SKM-1 (cell line): Measurements from ENCODE around the gene LAMA1.
A peak's percentile ranks its signal among the peaks of the same experiment; 100 is the strongest.
"Not testable (repeated sequence)": the region's sequence is repeated elsewhere in the genome, so short reads cannot be mapped to it uniquely, and the experiment has no call there.

ENCODE experiments used
- DNase-seq: peaks from one replicate; lab custom pipeline; 2025; ENCODE audit not compliant: unreplicated experiment; lab: John Stamatoyannopoulos, UW

Gene LAMA1

DNA sequence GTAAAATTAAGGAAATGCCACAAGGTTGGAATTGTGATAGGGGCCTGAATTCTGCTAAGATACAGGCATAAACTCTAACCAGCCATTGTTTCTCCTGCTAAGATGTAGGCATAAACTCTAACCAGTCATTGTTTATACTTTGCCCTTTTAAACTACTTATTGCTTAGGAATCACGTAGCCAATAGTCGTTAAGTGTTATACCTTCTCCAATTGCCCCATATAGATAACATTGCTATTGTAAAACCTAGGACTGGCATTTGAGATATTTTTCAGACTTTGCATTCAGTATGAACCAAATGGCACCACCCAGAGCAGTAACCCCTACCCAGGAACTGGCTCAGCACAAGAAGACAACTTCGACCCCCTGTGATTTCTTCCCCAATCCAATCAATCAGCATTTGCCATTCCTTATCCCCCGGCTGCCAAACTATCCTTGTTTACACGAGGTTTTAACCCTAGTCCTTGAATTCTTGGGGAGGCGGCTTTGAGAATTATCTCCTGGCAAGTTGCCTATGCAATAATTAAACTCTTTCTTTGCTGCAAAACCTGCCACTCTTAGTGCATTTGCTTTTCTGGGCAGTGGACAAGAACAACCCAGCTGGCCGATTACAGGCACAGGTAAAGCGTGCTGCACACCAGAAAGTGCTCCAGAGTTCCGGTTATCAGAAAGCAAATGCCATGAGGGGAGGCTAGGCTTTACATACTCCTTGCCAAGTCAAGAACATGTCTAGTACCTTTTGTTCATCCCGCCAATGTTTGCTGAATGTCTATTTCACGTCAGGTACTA lies 167.6 kb downstream of the LAMA1 start:
- no peak for DNase-seq

DNA sequence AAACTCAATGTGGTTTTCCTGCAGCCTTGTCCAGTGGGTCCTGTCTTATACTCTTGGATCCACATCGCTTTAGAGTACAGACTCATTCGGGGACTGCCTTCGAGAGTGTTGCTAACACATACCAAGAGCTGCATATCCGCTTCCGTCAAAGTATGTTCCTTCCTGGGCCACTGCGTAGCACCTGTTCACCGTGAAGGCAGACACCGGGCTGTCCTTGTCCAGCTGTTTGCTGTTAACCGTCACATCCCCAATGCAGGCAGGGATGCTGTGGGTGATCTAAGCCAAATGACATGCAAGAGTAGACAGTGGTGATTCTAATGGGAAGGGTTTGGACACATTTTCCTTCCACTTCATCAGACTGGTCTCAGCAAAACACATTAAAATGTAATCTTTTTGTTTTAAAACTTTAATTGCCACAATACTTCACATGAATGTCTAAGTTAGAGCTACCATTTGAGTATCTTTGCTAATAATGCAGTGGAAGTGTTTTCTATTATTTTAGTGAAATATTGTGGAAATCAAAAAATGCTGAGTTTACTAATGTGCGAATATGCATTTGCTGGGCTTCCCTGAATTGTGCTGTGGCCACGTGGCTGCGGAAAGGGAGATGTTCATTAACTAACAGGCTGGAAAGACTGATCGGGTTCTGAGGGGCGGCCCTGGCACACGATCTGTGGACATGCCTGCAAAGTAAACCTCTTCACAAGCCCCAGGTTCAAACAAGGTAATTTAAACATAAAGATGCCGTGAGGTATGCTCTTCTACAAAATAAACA lies 169.1 kb downstream of the LAMA1 start:
- DNase-seq = no peak

DNA sequence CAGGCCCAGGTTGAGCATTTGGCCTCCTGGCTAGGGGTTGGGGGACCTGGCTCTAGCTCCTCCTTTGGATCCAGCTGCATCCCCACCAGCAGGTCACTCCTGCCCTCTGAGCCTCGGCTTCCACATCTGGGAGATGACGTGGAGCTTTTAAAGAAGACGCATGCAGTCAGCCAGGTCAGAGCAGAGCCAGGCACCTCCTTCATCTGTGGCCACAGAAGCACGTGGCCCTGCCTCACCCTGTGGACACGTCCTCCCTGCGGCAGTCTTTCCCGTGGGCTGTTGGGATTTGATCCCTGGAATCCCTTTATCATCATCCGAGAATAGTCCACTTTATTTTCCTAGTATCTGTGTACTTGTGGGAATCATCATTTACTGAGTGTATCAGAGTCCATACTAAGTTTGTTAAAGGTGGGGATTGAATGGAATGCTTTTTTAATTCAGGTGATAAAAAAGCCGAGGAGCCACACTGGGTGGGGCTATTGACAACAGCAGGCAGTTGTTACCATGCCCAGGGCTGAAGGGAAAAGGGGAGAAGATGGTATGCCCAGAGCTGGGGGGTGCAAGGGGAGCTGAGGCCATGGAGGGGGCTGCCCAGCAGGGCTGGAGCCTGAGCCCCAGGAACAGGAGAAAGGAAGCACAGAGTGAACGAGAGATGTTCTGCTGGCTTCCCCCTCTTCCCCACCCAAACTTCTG lies 170.1 kb downstream of the LAMA1 start:
- no peak for DNase-seq

DNA sequence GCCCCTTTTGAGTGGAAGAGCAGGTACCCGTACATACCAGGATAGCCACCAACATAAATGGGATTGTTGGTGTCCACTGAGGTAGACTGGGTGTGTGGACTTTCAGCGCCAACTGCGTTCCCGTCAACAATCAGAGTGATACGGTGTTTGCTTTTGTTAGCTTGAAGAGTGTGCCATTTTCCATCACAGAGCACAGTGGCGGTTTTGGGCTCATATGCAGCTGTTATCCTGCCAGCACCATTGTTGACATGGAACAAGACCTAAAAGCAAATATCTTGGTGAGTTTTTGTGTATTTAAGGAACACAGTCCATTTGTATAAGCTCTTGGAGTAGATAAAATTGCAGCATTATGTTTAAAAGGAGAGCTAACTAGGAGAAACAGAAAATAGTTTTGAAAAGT lies 174.5 kb downstream of the LAMA1 start:
- no peak for DNase-seq

DNA sequence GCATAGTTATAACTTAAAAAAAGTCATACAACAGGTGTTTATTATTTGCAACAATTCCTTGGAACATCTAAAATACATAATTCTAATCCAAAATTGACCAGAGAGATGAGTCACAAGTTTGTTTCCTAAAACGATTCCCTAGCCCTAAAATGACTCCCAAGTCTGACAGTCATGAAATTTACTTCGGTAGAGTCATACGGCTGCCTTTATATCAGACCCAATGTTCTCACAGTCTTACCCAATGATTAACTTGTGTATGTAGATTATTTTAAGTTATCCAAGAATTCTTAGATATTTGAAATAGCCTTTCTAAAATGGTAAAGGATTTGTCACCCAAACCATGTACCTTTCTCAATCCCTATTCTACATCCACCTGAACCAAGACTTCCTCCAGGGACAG lies 174.9 kb downstream of the LAMA1 start:
- no peak for DNase-seq

DNA sequence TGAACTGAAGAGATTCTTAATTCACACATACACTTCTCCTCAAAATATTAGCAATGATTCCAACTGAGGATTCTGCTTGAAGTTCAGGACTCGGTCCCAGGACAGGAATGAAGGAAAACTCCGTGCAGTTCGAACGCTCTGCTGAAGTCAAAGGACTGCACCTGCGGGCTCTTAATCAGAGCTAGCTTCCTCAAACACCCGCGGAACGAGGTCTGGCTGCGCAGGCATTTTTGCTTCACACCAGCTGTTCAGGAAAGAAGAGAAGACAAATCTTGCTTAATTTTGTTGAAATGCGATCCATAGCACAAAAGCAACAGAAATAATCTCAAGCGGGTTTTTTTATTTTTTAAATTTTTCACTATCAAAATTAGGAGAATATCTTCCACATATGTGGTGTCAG lies 175.6 kb downstream of the LAMA1 start:
- no peak for DNase-seq

DNA sequence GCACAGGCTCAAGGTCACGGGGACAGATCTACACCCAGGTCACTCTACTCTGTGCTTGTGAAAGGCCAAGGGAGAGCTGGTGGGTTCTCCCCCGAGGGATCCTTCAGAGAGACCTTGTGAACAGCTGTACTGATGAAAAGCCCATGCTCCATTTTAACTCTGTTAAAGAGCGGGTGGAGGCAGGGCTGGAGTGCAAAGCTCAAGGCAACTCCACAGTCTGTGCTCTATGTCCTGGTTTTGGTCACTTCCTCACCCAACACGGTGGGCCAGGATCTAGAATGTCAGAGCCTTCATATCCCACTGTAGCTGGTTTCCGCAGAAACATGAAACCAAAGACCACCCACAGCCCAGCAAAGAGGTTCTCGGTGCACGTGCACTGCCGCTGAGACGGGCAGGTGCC lies 177.1 kb downstream of the LAMA1 start:
- no peak for DNase-seq

DNA sequence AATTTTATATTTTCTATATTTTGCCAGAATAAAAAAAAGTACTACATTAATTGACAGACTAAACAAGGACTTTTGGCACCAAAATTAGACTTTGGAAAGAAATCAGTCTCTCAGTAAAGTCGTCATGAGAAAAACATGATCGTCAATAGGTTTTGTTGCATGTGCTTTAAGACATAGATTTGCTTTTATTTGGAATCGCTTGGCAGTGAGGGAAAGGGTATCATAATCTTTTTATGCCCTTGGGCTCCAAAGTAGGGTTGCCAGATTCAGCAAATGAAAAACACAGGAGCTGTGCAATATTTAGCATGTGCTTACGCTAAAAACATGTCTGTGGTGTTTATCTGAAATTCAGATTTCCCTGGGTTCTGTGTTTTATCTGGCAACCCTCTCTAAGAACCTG lies 177.6 kb downstream of the LAMA1 start:
- DNase-seq = no peak

DNA sequence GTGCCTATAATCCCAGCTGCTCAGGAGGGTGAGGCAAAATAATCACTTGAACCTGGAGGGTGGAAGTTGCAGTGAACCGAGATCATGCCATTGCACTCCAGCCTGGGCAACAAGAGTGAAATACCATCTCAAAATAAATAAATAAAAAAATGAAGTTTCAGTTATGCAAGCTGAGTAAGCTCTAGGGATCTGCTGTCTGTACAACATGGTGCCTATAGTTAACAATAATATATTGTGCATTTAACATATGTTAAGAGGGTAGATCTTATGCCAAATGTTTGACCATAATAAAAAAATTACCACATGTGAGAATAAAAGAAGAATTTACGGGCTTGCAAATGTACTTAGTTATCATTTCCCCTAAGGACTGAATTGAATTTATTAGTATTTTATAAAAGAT lies 179.2 kb downstream of the LAMA1 start:
- DNase-seq = not testable (repeated sequence)

DNA sequence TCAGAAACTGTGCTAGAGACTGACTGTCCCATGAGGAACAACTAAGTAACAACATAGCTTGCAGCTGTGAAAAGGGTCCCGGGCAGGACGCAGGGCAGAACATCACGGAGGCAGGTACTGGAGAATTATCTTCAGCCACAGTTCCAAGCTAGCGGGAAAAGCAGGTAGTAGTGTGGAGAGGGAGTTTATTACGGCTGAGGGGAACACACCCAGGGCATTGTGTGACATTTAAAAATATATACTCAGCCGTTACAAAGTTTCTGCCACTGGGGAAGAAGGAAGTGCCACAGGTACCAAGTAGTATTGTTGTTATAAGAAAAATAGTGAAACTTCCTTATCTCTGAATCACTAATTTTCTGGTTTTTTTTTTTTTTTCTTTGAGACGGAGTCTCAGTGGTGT lies 179.6 kb downstream of the LAMA1 start:
- no peak for DNase-seq

DNA sequence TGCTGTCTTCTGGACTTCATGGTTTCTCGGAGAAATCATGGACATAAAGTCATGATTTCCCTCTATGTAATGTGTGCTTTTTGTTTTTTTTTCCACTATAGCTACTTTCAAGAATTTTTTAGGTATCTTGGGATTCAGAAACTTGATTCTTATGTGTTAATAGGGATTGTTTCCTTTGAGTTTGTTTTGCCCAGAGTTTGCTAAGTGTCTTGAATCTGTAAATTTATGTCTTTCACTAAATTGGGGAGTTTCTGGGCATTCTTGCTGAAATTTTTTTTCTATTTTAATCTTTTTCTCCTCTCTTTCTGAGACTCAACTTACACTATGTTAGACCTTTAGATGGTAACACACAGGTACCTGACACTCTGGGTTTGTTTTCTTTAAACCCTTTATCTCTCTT lies 182.7 kb downstream of the LAMA1 start:
- DNase-seq = no peak

DNA sequence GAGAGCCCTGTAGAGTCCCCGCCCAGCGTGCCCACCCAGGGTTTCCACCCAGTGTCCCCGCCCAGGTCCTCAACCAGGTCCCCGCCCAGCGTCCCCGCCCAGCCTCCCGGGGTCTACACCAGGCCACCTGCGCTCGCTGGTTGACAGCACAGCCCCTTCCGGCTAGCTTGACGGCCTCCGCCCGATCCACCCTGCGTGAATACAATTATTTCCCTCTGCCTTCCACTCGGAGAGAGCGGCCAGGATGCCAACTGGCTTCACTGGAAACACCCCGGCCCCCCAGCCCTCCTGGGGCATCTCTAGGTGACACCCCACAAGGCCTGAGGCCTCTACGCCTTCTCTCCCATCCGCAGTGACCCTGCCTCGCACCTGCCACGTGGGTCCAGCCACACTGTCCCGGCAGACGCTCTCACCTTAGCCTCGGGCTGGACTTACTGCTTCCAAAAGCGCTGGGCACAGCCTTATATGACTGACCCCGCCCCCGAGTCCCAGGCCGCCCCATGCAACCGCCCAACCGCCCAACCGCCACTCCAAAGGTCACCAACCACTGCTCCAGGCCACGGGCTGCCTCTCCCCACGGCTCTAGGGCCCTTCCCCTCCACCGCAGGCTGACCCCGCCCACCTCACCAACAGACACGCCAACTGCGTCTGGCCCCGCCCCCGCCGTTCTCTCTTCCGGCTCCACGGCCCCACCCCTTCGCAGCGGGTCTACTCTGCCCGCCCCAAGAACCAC lies 188.1 kb downstream of the LAMA1 start:
- no peak for DNase-seq

DNA sequence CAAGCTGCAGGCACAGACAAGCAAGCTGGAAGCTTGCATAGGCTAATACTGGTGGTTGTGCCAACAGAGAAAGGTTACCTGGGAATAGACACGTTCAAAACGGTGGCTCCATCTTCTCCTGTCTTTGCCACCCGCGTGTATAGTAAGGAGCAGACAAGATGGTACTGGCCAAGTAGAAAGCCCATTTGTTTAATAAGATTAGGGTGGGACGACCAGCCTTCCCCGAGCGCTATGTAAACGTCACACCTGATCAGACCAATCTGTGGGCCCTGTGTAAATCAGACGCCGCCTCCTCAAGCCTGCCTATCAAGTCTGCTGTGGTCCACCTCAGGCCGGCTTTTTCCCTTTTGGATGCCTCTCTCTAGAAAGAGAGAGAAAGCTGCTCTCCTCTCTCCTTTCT lies 189.2 kb downstream of the LAMA1 start:
- DNase-seq = no peak

DNA sequence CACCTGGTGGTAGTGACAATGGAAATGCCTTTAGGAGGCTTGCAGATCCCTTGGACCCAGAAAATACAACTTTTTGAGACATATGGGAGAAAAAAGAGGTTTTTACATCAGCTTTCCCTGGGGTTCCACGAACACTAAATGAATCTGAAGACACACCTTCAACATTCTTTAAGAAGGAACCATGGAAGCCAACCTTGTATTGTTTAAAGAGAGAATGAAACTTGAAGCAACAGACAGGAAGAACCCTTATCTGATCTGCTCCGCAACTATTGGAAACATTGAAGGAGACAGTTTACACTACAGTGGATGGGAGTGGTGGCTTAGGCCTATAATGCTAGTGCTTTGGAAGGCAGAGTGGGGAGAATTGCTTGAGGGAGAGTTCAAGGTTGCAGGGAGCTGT lies 190.4 kb downstream of the LAMA1 start:
- no peak for DNase-seq

DNA sequence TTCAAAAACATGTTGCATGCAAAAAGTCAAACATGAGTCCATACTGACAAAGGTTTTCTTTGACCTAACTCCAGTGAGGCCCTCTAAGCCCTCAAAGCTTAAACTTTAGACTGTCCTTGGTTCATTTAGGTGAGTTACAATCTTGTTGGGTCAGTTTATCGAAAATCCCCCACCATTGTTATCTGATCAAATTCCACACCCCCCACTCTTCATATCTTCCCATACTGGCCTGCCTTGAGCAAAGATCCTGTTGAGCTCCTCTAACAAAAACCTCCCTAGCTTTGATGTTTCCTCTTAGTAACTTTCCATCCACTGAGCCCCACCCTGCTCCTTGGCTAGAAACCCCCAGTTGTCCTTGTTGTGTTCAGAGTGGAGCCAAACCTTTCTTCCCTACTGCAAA lies 194.4 kb downstream of the LAMA1 start:
- DNase-seq = no peak

DNA sequence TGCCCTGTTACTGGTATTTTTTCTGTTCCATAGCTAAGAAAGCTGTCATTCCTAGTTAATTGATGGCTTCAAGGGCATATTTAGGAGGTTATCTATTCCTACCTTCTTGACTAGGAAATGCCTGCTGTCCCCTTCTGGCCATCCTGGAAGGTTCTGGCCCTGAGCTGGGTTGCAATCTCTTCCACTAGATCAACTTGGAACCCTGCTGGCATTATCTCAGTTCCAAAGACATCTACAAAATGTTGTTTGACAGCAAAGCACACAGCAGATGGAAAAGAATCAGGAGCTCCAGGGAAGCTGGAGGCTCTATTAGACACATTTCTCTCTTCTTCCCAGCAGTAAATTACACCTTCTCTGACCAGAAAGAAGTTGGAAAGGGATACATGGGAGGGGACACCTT lies 196.0 kb downstream of the LAMA1 start:
- no peak for DNase-seq

DNA sequence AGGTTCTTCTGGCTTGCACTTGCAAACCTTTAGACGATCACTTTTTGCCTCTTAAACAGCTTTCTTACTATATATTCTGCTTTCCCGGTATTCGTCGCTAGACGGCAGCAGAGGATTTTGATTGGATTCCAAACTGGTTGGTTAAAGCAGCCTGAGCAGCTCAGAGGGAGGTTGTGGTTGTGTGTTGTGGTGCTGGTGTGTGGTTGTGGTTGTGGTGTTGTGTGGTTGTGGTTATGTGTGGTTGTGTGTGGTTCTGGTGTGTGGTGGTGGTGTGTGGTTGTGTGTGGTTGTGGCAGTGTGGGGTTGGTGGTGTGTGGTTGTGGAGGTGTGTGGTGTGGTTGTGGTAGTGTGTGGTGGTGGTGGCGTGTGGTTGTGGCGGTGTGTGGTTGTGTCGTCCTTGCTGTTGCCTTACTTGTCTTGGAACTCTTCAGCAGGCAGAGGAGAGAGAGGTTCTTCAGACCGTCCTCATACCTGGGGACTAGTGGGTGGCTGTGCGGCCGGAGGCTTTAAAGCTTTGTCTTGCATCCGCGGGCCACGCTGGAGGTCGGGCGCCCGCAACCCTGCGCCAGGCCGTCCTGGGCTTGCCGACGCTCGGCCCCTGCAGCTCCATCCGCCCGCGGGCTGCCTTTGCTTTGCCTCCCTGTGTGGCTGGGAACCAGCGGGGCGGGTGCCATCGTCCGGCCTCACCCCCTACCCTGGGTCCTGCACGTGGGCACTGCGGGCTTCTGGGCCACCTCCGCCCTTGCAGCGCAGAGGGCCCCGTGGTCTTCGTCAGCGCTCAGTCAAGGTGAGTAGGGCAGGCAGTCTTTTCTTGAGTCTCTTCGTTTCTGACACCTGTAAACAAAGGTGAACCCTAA lies 197.3 kb downstream of the LAMA1 start:
- peak; percentile 40 for DNase-seq

DNA sequence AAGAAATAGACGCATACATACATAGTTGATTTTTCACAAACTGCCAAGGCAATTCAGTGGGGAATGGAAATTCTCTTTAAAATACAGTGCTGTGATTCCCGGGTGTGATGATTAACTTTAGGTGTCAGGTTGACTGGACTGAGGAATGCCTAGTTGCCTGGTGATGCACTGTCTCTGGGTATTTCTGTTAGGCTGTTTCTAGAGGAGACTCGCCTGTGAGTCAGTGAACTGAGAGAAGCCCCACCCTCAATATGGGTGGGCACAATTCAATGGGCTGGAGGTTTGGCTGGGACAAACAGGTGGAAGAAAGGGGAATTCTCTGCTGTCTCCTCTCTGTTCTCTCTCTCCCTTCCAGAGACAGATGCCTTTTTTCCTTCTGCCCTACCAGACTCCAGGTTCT lies 200.5 kb downstream of the LAMA1 start:
- no peak for DNase-seq

DNA sequence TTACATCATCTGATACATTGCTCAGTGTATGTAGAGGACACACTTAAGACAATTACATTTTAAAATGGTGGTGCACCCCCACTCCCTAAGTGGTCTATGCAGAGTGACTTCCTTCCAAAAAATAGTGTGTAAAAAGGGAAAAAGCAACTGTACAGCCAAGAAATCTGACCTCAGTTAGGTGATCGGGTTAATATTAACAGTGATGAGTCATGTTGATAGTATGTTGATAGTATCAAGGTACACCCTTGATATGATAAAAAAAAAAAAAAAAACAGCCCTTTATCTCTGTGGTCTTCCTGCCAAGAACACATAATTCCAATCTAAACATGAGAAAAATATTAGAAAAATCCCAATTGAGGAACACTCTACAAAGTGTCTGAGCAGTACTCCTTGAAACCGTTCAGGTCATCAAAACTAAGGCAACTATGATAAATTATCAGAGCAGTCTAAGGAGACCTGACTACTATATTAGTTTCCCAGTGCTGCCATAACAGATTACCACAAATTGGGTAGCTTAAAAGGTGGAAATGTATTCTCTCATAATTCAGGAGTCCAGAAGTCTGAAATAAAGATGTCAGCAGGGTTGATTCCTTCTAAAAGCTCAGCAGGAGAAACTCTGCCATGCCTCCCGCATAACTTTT lies 216.2 kb downstream of the LAMA1 start:
- no peak for DNase-seq

DNA sequence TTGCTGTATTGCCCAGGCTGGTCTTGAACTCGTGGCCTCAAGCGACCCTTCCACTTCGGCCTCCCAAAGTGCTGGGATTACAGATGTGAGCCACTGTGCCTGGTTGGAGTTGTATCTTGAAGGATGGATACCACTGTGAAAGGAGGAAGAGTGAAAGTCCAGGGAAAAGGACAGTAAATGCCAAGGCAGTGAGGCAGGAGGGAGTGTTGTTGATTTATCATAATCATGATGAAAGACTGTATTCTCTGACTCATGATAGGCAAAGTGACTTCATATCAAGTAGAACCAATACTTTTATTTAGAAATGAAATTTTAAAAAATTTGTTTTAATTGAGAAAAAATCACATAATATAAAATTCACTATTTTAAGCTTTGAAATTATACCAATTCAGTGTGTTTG lies 225.8 kb downstream of the LAMA1 start:
- no peak for DNase-seq
